SU-DHL-6 (cell line): ENCODE results near the gene CPLX1.

Source experiments
- H2AFZ ChIP-seq: fragments of 200-600 bp; sonication (generic); 2 replicates; pipeline ENCODE4 v1.6.1; 2014; ENCODE audit warnings: low read depth, mild to moderate bottlenecking, moderate library complexity, mixed read lengths, antibody characterized with exemption, low read length; ENCODE audit not compliant: severe bottlenecking
- H3F3A ChIP-seq: fragments of 200-600 bp; shearing (Covaris generic); 2 replicates; pipeline ENCODE4 v1.6.0; 2016; ENCODE audit warnings: antibody characterized with exemption, mild to moderate bottlenecking; ENCODE audit not compliant: insufficient read depth
- H3K27ac ChIP-seq: fragments of 200-600 bp; sonication (generic); 2 replicates; pipeline ENCODE4 v1.5.1; 2016; ENCODE audit warnings: low read depth, mild to moderate bottlenecking, low read length, moderate library complexity, mixed read lengths
- H3K27me3 ChIP-seq: fragments of 200-600 bp; sonication (generic), shearing (Covaris generic); 2 replicates; pipeline ENCODE4 v1.6.0; 2014; ENCODE audit warnings: mild to moderate bottlenecking, low read length
- H3K36me3 ChIP-seq: fragments of 200-600 bp; sonication (generic); 2 replicates; pipeline ENCODE4 v1.6.1; 2014; ENCODE audit warnings: mild to moderate bottlenecking, low read length, mixed read lengths
- H3K4me2 ChIP-seq: fragments of 300-600, 200-600 bp; shearing (Covaris generic), sonication (generic); 2 replicates; pipeline ENCODE4 v1.6.0; 2014; ENCODE audit warnings: low read length, low read depth, mild to moderate bottlenecking; ENCODE audit not compliant: poor library complexity, severe bottlenecking
- H3K4me3 ChIP-seq: fragments of 200-600 bp; sonication (generic); 2 replicates; pipeline ENCODE4 v1.5.1; 2014; ENCODE audit warnings: antibody characterized with exemption, low read length, mild to moderate bottlenecking, mixed read lengths; ENCODE audit not compliant: insufficient read depth, poor library complexity, severe bottlenecking
- H3K79me2 ChIP-seq: fragments of 200-600 bp; sonication (generic); 2 replicates; pipeline ENCODE4 v1.6.1; 2014; ENCODE audit warnings: mild to moderate bottlenecking, low read length, moderate library complexity; ENCODE audit not compliant: insufficient read depth
- H3K9ac ChIP-seq: fragments of 200-600 bp; sonication (generic); 2 replicates; pipeline ENCODE4 v1.7.0; 2014; ENCODE audit warnings: mild to moderate bottlenecking, low read length
- H3K9me2 ChIP-seq: fragments of 200-600 bp; sonication (generic); replicated peaks from 2 replicates; pipeline ENCODE4 v1.6.1; 2014; ENCODE audit warnings: low read length; ENCODE audit not compliant: insufficient read depth
- H3K9me3 ChIP-seq: fragments of 200-600 bp; sonication (generic); 2 replicates; pipeline ENCODE4 v1.6.1; 2014; ENCODE audit warnings: low read length, mixed read lengths; ENCODE audit not compliant: insufficient read depth
- H4K20me1 ChIP-seq: fragments of 200-600 bp; sonication (generic); 2 replicates; pipeline ENCODE4 v1.6.1; 2014; ENCODE audit warnings: low read depth, mild to moderate bottlenecking, antibody characterized with exemption, low read length, moderate library complexity, mixed read lengths
- CTCF ChIP-seq: fragments of 200-600 bp; sonication (generic); IDR thresholded peaks from one replicate; pipeline ENCODE4 v1.5.1; 2017; ENCODE audit warnings: antibody characterized with exemption, mild to moderate bottlenecking, low read length, moderate library complexity; ENCODE audit not compliant: insufficient read depth, poor library complexity, severe bottlenecking
- EZH2phosphoT487 ChIP-seq: fragments of 200-600 bp; sonication (generic), shearing (Covaris generic); conservative IDR thresholded peaks from 2 replicates; pipeline ENCODE4 v1.6.1; 2018; ENCODE audit warnings: mild to moderate bottlenecking, antibody characterized with exemption, low read length, moderate library complexity, mixed read lengths

Gene CPLX1

GRCh38 chr4:866761-867390, 40.9 kb upstream of the CPLX1 start:
- no peak overlapping the region for H3K9ac ChIP-seq
- H4K20me1 ChIP-seq = no peaks in the 10 kb centered on the region
- H3K79me2 ChIP-seq = no peaks in the 10 kb centered on the region
- no peaks in the 10 kb centered on the region for H3K27me3 ChIP-seq
- no peaks in the 10 kb centered on the region for H3K9me3 ChIP-seq
- TF ChIP-seq CTCF (no peak), EZH2phosphoT487 (no peak)
- no peak overlapping the region for H3K4me2 ChIP-seq
- no peak overlapping the region for H2AFZ ChIP-seq
- no peaks in the 10 kb centered on the region for H3K9me2 ChIP-seq
- no peak overlapping the region for H3K4me3 ChIP-seq
- H3F3A ChIP-seq = no peaks in the 10 kb centered on the region
- H3K27ac ChIP-seq = no peak overlapping the region
- no peaks in the 10 kb centered on the region for H3K36me3 ChIP-seq

GRCh38 chr4:866068-866760, 40.3 kb upstream of the CPLX1 start:
- no peak overlapping the region for H3K27ac ChIP-seq
- H3K27me3 ChIP-seq = no peaks in the 10 kb centered on the region
- H4K20me1 ChIP-seq = no peaks in the 10 kb centered on the region
- no peak overlapping the region for H3K4me2 ChIP-seq
- no peaks in the 10 kb centered on the region for H3K79me2 ChIP-seq
- no peaks in the 10 kb centered on the region for H3F3A ChIP-seq
- no peaks in the 10 kb centered on the region for H3K9me3 ChIP-seq
- no peak overlapping the region for H3K4me3 ChIP-seq
- H3K9me2 ChIP-seq = no peaks in the 10 kb centered on the region
- H2AFZ ChIP-seq = no peak overlapping the region
- no peak for TF ChIP-seq EZH2phosphoT487
- no peak for TF ChIP-seq CTCF
- no peaks in the 10 kb centered on the region for H3K36me3 ChIP-seq
- H3K9ac ChIP-seq = no peak overlapping the region

DNA sequence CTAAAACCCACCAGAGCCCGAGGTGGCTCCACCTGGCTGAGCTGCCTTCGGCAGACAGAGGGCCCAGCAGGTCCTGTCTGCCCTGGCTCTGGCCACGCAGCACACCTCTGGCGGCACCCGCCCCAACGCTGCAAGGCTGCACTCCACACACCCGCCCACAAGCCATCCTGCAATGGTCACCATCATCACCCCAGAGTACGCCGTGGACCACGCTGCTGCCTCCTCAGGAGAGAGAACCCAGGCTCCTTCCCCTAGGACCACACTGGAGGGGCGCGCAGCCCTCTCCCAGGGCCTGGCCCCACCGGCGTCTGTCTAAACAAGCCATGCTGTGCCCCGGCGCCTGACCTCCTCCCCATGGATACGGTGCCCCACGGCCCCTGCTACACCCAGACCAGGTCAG, 39.6 kb upstream of the CPLX1 start:
- Histone ChIP-seq H3K27ac (no peak overlapping the region), H3F3A (no peaks in the 10 kb centered on the region), H3K79me2 (no peaks in the 10 kb centered on the region), H4K20me1 (no peaks in the 10 kb centered on the region), H3K9me2 (no peaks in the 10 kb centered on the region), H3K4me3 (no peak overlapping the region), H3K27me3 (no peaks in the 10 kb centered on the region), H3K4me2 (no peak overlapping the region), H3K9me3 (no peaks in the 10 kb centered on the region), H3K9ac (no peak overlapping the region), H3K36me3 (no peaks in the 10 kb centered on the region), H2AFZ (no peak overlapping the region)
- TF ChIP-seq CTCF (no peak), EZH2phosphoT487 (no peak)
